ENCODE results near the gene PDE1A.

DNA sequence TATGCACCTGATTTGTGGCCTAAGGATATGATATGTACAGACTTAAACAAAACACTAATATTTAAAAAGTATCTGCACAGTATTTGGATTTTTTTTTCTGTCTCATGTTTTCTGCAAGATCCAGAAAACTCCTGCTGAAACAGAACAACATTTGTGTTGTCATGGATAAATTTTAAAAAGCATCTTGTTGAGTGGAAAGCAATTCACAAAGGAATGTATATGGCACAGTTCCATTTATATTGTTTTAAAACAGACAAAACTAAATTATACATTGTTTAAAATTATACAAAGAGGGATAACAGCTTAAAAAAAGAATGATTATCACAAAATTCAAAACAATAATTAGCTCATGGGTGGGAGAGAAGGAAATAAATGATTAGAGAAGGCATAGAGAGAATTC, 247.7 kb downstream of the PDE1A start:
- TF ChIP-seq, protein P1, sequence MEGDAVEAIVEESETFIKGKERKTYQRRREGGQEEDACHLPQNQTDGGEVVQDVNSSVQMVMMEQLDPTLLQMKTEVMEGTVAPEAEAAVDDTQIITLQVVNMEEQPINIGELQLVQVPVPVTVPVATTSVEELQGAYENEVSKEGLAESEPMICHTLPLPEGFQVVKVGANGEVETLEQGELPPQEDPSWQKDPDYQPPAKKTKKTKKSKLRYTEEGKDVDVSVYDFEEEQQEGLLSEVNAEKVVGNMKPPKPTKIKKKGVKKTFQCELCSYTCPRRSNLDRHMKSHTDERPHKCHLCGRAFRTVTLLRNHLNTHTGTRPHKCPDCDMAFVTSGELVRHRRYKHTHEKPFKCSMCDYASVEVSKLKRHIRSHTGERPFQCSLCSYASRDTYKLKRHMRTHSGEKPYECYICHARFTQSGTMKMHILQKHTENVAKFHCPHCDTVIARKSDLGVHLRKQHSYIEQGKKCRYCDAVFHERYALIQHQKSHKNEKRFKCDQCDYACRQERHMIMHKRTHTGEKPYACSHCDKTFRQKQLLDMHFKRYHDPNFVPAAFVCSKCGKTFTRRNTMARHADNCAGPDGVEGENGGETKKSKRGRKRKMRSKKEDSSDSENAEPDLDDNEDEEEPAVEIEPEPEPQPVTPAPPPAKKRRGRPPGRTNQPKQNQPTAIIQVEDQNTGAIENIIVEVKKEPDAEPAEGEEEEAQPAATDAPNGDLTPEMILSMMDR (conservative IDR thresholded peaks at IDR 0.05; ENCODE audit: low read length) = no peak
- TF ChIP-seq EZH2phosphoT487 (IDR thresholded peaks at IDR 0.05; ENCODE audit: borderline replicate concordance) = no peak

All from Loucy (cell line).